Activated naive CD8-positive, alpha-beta T cell treated with anti-CD3 and anti-CD28 coated beads, Interleukin-2, amount 50 U/mL, for 24 hours (primary cell): ENCODE data around the gene FRMPD4.

Experiments
- ATAC-seq: fragments of 150-1000 bp; cut with Tn5 transposase; one replicate; pipeline ENCODE4 v1.10.0; 2021
- DNase-seq: peaks from one replicate; pipeline ENCODE4 v3.0.0; 2021
- H3K27ac Mint-ChIP-seq: one replicate; pipeline ENCODE4 v1.8.0; 2021; ENCODE audit warnings: mild to moderate bottlenecking, mixed read lengths
- H3K27me3 Mint-ChIP-seq: one replicate; pipeline ENCODE4 v1.8.0; 2021; ENCODE audit warnings: mixed read lengths
- H3K36me3 Mint-ChIP-seq: one replicate; pipeline ENCODE4 v1.8.0; 2021; ENCODE audit warnings: low read depth, mixed read lengths
- H3K4me1 Mint-ChIP-seq: one replicate; pipeline ENCODE4 v1.8.0; 2021; ENCODE audit warnings: mixed read lengths
- H3K4me3 Mint-ChIP-seq: one replicate; pipeline ENCODE4 v1.8.0; 2021; ENCODE audit warnings: mild to moderate bottlenecking, moderate library complexity, mixed read lengths
- H3K9me3 Mint-ChIP-seq: one replicate; pipeline ENCODE4 v1.8.0; 2021; ENCODE audit warnings: mixed read lengths

The FRMPD4 gene

GRCh38 chrX:12138361-12139313 is at the start of gene FRMPD4:
FRMPD4 (plus strand) TSS chrX:12138473; CDS start chrX:12138972, 499 bp downstream.
- Mint-ChIP-seq H3K27me3 (peaks cover 15% of the 10 kb centered on the region), H3K27ac (no peak within 1 kb of the TSS), H3K4me1 (no peaks in the 10 kb centered on the region), H3K4me3 (no peak within 1 kb of the TSS), H3K9me3 (no peaks in the 10 kb centered on the region), H3K36me3 (no peaks in the 10 kb centered on the region)
- ATAC-seq = no peak
- DNase-seq = no peak

DNA sequence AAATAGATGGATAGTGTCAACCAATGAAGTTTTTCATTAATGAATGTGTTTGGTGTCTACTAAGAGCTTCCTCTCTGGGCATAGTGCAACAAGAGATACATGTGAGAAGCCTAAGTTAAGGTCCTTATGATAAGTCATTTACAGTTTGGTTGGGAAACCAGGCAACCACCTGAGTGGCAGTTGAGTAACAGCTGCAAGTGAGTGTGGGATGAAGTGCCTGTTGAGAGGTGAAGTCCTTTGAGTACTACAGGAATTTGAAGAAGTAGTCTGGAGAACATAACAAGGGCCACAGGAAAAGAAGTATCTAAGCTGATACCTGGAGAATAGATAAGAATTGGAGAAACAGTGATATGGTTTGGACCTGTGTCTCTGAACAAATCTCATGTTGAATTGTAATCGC is 48.5 kb upstream of the FRMPD4 start:
- H3K36me3 Mint-ChIP-seq = no peaks in the 10 kb centered on the region
- no peak overlapping the region for H3K27ac Mint-ChIP-seq
- no peak for DNase-seq
- H3K9me3 Mint-ChIP-seq = no peaks in the 10 kb centered on the region
- no peak for ATAC-seq
- H3K4me3 Mint-ChIP-seq = no peak overlapping the region
- no peaks in the 10 kb centered on the region for H3K27me3 Mint-ChIP-seq
- H3K4me1 Mint-ChIP-seq = no peaks in the 10 kb centered on the region

DNA sequence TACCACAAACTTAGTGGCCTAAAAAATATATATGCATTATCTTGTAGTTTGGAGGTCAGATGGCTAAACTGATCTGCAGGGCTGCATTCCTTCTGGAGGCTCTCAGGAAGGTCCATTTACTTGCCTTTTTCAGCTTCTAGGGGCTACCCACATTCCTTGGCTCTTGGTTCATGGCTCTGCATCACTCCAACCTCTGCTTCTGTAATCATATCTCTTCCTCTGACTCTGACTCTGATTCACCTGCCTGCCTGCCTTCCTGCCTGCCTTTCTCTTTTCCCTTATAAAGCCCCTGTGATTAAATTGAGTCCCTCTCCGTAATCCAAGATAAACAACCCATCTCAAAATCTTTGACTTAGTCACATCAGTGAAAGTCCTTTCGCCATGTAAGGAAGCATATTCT is 25.0 kb upstream of the FRMPD4 start:
- H3K27ac Mint-ChIP-seq = no peak overlapping the region
- H3K27me3 Mint-ChIP-seq = no peaks in the 10 kb centered on the region
- DNase-seq (no peak), ATAC-seq (no peak)
- H3K36me3 Mint-ChIP-seq = no peaks in the 10 kb centered on the region
- H3K4me3 Mint-ChIP-seq = no peak overlapping the region
- no peaks in the 10 kb centered on the region for H3K4me1 Mint-ChIP-seq
- H3K9me3 Mint-ChIP-seq = no peaks in the 10 kb centered on the region

DNA sequence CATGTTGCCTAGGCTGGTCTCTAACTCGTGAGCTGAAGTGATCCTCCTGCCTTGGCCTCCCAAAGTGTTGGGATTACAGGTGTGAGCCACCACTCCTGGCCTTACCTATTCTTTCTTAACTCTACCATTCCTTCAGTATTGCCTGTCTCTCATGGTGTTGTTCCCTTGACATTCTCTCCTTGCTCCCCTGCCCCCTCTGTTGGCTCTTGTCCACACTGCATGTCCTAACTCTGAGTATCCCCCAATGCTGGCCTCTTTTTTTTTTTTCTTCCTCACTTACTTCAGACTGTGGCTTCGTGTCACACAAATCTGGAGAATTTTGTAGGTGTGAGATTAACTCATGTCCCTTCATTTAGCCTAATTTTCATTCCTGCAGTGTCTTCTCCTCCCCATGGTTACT is 22.9 kb upstream of the FRMPD4 start:
- Mint-ChIP-seq H3K4me1 (no peaks in the 10 kb centered on the region), H3K27me3 (no peaks in the 10 kb centered on the region), H3K9me3 (no peaks in the 10 kb centered on the region), H3K27ac (no peak overlapping the region), H3K4me3 (no peak overlapping the region), H3K36me3 (no peaks in the 10 kb centered on the region)
- DNase-seq (no peak), ATAC-seq (no peak)

GRCh38 chrX:12118134-12118533 is 20.1 kb upstream of the FRMPD4 start:
- no peaks in the 10 kb centered on the region for H3K36me3 Mint-ChIP-seq
- no peak for ATAC-seq
- H3K4me1 Mint-ChIP-seq = no peaks in the 10 kb centered on the region

DNA sequence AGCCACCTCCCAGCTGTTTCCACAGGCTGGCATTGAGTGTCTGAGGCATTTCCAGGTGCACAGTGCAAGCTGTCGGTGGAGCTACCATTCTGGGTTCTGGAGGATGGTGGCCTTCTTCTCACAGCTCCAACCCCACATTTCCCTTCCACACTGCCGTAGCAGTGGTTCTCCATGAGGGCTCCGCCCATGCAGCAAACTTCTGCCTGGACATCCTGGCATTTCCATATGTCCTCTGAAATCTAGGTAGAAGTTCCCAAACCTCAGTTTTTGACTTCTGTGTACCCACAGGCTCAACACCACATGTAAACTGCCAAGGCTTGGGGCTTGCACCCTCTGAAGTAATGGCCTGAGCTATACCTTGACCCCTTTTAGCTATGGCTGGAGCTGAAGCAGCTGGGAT is 10.3 kb upstream of the FRMPD4 start:
- Mint-ChIP-seq H3K27me3 (no peaks in the 10 kb centered on the region), H3K4me3 (no peak overlapping the region), H3K36me3 (no peaks in the 10 kb centered on the region), H3K4me1 (no peaks in the 10 kb centered on the region), H3K27ac (no peak overlapping the region), H3K9me3 (peaks cover 3% of the 10 kb centered on the region)
- ATAC-seq = no peak
- DNase-seq = no peak

More at GRCh38 chrX:12118134-12118533, 20.1 kb upstream of the FRMPD4 start:
- Mint-ChIP-seq H3K27me3 (no peaks in the 10 kb centered on the region), H3K9me3 (no peaks in the 10 kb centered on the region), H3K27ac (no peak overlapping the region), H3K4me3 (no peak overlapping the region)
- DNase-seq = no peak

DNA sequence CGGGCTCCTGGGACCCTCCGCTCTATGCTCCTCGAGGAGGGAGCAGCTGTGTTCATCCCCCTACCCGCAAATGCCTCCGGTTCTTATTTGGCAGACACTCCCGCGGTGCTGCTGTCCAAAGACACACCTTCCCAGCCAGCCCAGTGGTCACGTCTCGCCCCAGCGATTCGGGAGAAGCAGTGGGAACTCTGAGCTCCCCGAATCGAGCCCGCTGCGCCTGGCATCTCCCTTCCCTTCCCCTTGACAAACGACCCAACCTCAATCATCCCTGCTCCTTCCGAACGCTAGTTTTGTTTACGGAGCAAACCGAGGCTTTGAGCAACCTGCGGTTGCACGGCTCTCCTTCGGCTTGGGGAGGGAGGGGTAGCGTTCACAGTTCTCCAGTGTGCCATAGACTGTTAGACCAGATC is 317 bp upstream of the FRMPD4 start:
- no peaks in the 10 kb centered on the region for H3K9me3 Mint-ChIP-seq
- ATAC-seq (no peak), DNase-seq (no peak)
- peaks cover 15% of the 10 kb centered on the region for H3K27me3 Mint-ChIP-seq
- no peak overlapping the region for H3K4me3 Mint-ChIP-seq
- H3K4me1 Mint-ChIP-seq = no peaks in the 10 kb centered on the region
- H3K27ac Mint-ChIP-seq = no peak overlapping the region
- H3K36me3 Mint-ChIP-seq = no peaks in the 10 kb centered on the region

DNA sequence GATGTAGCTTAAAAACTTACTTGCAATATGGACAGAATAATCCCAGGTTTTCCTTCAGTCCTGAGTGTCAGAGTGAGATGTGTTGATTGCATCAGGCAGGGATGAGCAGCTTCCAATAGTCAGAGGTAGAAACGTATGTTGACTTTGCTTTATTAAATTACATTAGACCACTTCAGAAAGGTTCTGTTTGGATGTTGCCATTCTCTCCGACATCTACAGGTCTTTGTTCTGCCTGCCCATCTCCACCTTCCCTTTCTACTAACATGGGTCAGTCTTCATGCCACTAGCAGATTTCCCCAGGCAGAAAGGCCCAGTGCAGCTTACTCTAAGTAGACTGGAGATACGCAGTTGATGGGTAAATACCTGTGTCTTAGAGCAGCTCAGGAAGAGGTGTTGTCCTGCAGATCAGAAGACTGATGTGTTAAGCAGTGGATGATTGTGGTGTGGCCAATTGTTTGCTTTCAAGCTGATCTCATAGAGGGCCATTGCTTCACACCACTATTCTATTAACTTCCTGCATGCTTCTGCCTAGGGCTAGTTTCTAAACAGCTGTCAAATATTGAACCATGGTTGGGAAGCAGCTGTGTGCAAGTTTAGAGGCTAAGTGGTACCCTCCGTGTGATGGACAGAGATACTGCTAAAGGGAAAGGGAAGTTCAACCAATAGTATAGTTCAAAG is 1.8 kb downstream of the FRMPD4 start:
- peaks cover 15% of the 10 kb centered on the region for H3K27me3 Mint-ChIP-seq
- H3K36me3 Mint-ChIP-seq = no peaks in the 10 kb centered on the region
- H3K9me3 Mint-ChIP-seq = no peaks in the 10 kb centered on the region
- H3K27ac Mint-ChIP-seq = no peak overlapping the region
- H3K4me3 Mint-ChIP-seq = no peak overlapping the region
- DNase-seq (no peak), ATAC-seq (no peak)
- no peaks in the 10 kb centered on the region for H3K4me1 Mint-ChIP-seq

GRCh38 chrX:12141511-12141910 is 3.2 kb downstream of the FRMPD4 start:
- Mint-ChIP-seq H3K4me1 (no peaks in the 10 kb centered on the region), H3K27ac (no peak overlapping the region), H3K4me3 (no peak overlapping the region), H3K9me3 (no peaks in the 10 kb centered on the region), H3K27me3 (peaks cover 12% of the 10 kb centered on the region), H3K36me3 (no peaks in the 10 kb centered on the region)
- no peak for ATAC-seq
- DNase-seq = no peak

DNA sequence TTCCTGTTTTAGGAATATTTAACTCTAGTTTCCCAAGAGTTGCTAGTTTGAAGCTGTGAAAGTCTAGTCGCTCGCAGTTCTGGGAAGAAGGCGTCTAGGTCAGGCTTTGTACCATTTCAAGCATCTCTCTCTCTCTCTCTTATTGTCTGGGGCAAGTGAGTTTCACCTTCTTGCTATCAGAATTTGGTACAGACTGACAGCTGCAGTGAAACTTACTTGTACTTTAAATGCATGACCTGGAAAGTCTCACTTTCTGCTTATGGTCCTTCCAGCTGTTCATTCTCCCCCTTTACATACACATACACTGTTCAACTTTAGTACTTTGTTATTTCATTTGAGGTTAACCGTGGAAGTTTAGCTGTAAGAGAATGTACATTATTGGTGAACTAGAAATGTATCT is 4.4 kb downstream of the FRMPD4 start:
- Mint-ChIP-seq H3K4me3 (no peak overlapping the region), H3K36me3 (no peaks in the 10 kb centered on the region), H3K9me3 (no peaks in the 10 kb centered on the region), H3K27me3 (peaks cover 5% of the 10 kb centered on the region), H3K27ac (no peak overlapping the region), H3K4me1 (no peaks in the 10 kb centered on the region)
- ATAC-seq (no peak), DNase-seq (no peak)

- Mint-ChIP-seq H3K27me3 (no peaks in the 10 kb centered on the region), H3K27ac (no peak overlapping the region), H3K9me3 (no peaks in the 10 kb centered on the region), H3K4me3 (no peak overlapping the region), H3K4me1 (no peaks in the 10 kb centered on the region), H3K36me3 (no peaks in the 10 kb centered on the region)
- DNase-seq (no peak), ATAC-seq (no peak)
Observed at GRCh38 chrX:12145402-12145801, 7.1 kb downstream of the FRMPD4 start.

GRCh38 chrX:12149670-12150407 is 11.6 kb downstream of the FRMPD4 start:
- Mint-ChIP-seq H3K36me3 (no peaks in the 10 kb centered on the region), H3K4me3 (no peak overlapping the region), H3K4me1 (no peaks in the 10 kb centered on the region), H3K27ac (no peak overlapping the region), H3K27me3 (no peaks in the 10 kb centered on the region), H3K9me3 (no peaks in the 10 kb centered on the region)
- DNase-seq = no peak
- no peak for ATAC-seq

DNA sequence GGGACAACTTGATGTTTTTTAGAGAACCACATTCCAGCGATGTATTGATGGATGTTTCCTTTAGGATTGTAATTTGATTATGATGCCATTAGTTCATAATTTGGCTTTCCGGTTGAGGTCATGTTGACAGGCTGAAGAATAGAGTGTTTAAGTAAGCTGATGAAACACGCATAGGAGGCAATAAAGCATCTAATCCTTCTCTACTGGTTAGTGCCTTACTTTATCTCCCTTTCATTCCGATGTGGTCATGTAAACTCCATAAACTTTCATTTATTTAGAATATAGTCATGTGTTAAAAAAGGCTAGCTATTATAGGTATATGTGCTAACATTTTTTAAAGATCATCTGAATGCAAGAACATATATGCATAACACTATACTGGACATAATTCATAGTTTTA is 15.0 kb downstream of the FRMPD4 start:
- DNase-seq (no peak), ATAC-seq (no peak)
- Mint-ChIP-seq H3K27me3 (no peaks in the 10 kb centered on the region), H3K27ac (no peak overlapping the region), H3K9me3 (no peaks in the 10 kb centered on the region), H3K4me3 (no peak overlapping the region), H3K4me1 (no peaks in the 10 kb centered on the region), H3K36me3 (no peaks in the 10 kb centered on the region)

GRCh38 chrX:12153741-12154140 is 15.5 kb downstream of the FRMPD4 start:
- no peaks in the 10 kb centered on the region for H3K27me3 Mint-ChIP-seq
- no peak overlapping the region for H3K27ac Mint-ChIP-seq
- ATAC-seq = no peak
- H3K36me3 Mint-ChIP-seq = no peaks in the 10 kb centered on the region
- H3K4me3 Mint-ChIP-seq = no peak overlapping the region
- no peaks in the 10 kb centered on the region for H3K4me1 Mint-ChIP-seq
- no peaks in the 10 kb centered on the region for H3K9me3 Mint-ChIP-seq
- DNase-seq = no peak

GRCh38 chrX:12159799-12160198 is 21.5 kb downstream of the FRMPD4 start:
- Mint-ChIP-seq H3K27me3 (no peaks in the 10 kb centered on the region), H3K4me3 (no peak overlapping the region), H3K4me1 (no peaks in the 10 kb centered on the region), H3K27ac (no peak overlapping the region), H3K9me3 (no peaks in the 10 kb centered on the region), H3K36me3 (no peaks in the 10 kb centered on the region)
- DNase-seq = no peak
- ATAC-seq = no peak
